CD14-positive monocyte (primary cell): Measurements from ENCODE around the gene STAC3. TPM values are rescaled to one million over a fixed set of nuclear protein-coding genes. Genes with fewer than 3 reads are reported as not detected.
A peak's percentile ranks its signal among the peaks of the same experiment; 100 is the strongest.

Source experiments
- DNase-seq, 3 donors: peaks; one replicate each; pipeline ENCODE4 v3.0.0-alpha.2; 2011 to 2022
- H2AFZ ChIP-seq: 2 replicates; pipeline ENCODE4 v1.6.0; 2012; ENCODE audit warnings: mild to moderate bottlenecking, low read depth, low read length, inconsistent platforms; ENCODE audit not compliant: insufficient read depth, poor library complexity, severe bottlenecking
- H3K27ac ChIP-seq, 2 donors: 1 replicate in 1 of 2; 2 replicates in 1 of 2; pipeline ENCODE4 v1.5.1; 2012 to 2013; ENCODE audit warnings: low read length in 2 of 2, control low read depth in 1 of 2, inconsistent platforms in 1 of 2, low read depth in 1 of 2, mild to moderate bottlenecking in 1 of 2
- H3K27me3 ChIP-seq, 2 donors: one replicate each; pipeline versions ENCODE4 v1.6.0 to v1.6.1; 2011 to 2013; ENCODE audit warnings: low read length in 2 of 2; ENCODE audit not compliant: control insufficient read depth in 2 of 2, insufficient read depth in 2 of 2
- H3K36me3 ChIP-seq, 2 donors: replicated peaks in 1 of 2; 1 replicate in 1 of 2; 2 replicates in 1 of 2; pipeline versions ENCODE4 v1.5.1 to v1.6.1; 2012 to 2013; ENCODE audit warnings: low read length in 2 of 2, control low read depth in 1 of 2, inconsistent platforms in 1 of 2, mild to moderate bottlenecking in 1 of 2; ENCODE audit not compliant: insufficient read depth in 2 of 2, control insufficient read depth in 1 of 2
- H3K4me1 ChIP-seq, 2 donors: 1 replicate in 1 of 2; 2 replicates in 1 of 2; pipeline versions ENCODE4 v1.5.1 to v1.6.1; 2012 to 2013; ENCODE audit warnings: low read length in 2 of 2, control low read depth in 1 of 2, inconsistent platforms in 1 of 2, mild to moderate bottlenecking in 1 of 2, moderate library complexity in 1 of 2; ENCODE audit not compliant: insufficient read depth in 2 of 2, control insufficient read depth in 1 of 2
- H3K4me2 ChIP-seq: replicated peaks from 2 replicates; pipeline ENCODE3; 2012; ENCODE audit warnings: low read length, moderate library complexity, mild to moderate bottlenecking; ENCODE audit not compliant: poor library complexity, severe bottlenecking; ENCODE audit errors: extremely low read depth
- H3K4me3 ChIP-seq, 3 experiments: fragments of 200-600 bp in 1 of 3; sonication (generic) in 1 of 3; replicated peaks in 1 of 3; 1 replicate in 2 of 3; 2 replicates in 1 of 3; pipeline ENCODE4 v1.5.1; 2011 to 2013; ENCODE audit warnings: low read length in 3 of 3, mild to moderate bottlenecking in 3 of 3, control low read depth in 2 of 3, low read depth in 2 of 3, inconsistent platforms in 1 of 3, moderate library complexity in 1 of 3
- H3K79me2 ChIP-seq: 2 replicates; pipeline ENCODE4 v1.6.0; 2012; ENCODE audit warnings: mild to moderate bottlenecking, control low read depth, inconsistent platforms, low read length, moderate library complexity; ENCODE audit not compliant: insufficient read depth
- H3K9ac ChIP-seq: 2 replicates; pipeline ENCODE4 v1.6.0; 2017; ENCODE audit warnings: low read length, mild to moderate bottlenecking; ENCODE audit not compliant: insufficient read depth, poor library complexity, severe bottlenecking
- H3K9me3 ChIP-seq, 2 donors: replicated peaks in 1 of 2; 1 replicate in 1 of 2; 2 replicates in 1 of 2; pipeline versions ENCODE4 v1.5.1 to v1.6.1; 2012 to 2013; ENCODE audit warnings: low read length in 2 of 2, control low read depth in 1 of 2; ENCODE audit not compliant: control insufficient read depth in 1 of 2, insufficient read depth in 1 of 2
- H4K20me1 ChIP-seq: 2 replicates; pipeline ENCODE4 v1.6.0; 2012; ENCODE audit warnings: mild to moderate bottlenecking, low read length, control low read depth, moderate library complexity; ENCODE audit not compliant: insufficient read depth
- H3K27ac Mint-ChIP-seq, 7 donors: one replicate each; pipeline ENCODE4 v1.8.0; 2020; ENCODE audit warnings: mild to moderate bottlenecking in 7 of 7, mixed read lengths in 7 of 7, moderate library complexity in 6 of 7, inconsistent platforms in 2 of 7
- H3K27me3 Mint-ChIP-seq, 3 donors: one replicate each; pipeline ENCODE4 v1.8.0; 2021 to 2022; ENCODE audit warnings: low read depth in 3 of 3, mild to moderate bottlenecking in 3 of 3, mixed read lengths in 3 of 3, moderate library complexity in 3 of 3, inconsistent platforms in 1 of 3
- H3K36me3 Mint-ChIP-seq, 2 donors: one replicate each; pipeline ENCODE4 v1.8.0; 2020; ENCODE audit warnings: mixed read lengths in 2 of 2, inconsistent platforms in 1 of 2, mild to moderate bottlenecking in 1 of 2
- H3K4me1 Mint-ChIP-seq: one replicate; pipeline ENCODE4 v1.8.0; 2020; ENCODE audit warnings: mild to moderate bottlenecking, mixed read lengths
- H3K4me3 Mint-ChIP-seq, 2 donors: one replicate each; pipeline ENCODE4 v1.8.0; 2020; ENCODE audit warnings: mild to moderate bottlenecking in 2 of 2, mixed read lengths in 2 of 2, moderate library complexity in 1 of 2
- H3K9me3 Mint-ChIP-seq, 7 donors: one replicate each; pipeline ENCODE4 v1.8.0; 2020 to 2022; ENCODE audit warnings: mixed read lengths in 7 of 7, mild to moderate bottlenecking in 6 of 7, moderate library complexity in 6 of 7, inconsistent platforms in 2 of 7
- CTCF ChIP-seq: fragments of 200-600 bp; IDR thresholded peaks from one replicate; pipeline ENCODE4 v1.8.0; 2022; ENCODE audit warnings: antibody characterized with exemption, mild to moderate bottlenecking
- WGBS: methylation state at CpG from one replicate; pipeline ENCODE4 v1.1.5; 2013; ENCODE audit warnings: missing lambda C conversion rate; ENCODE audit not compliant: insufficient coverage; 5-methylcytosine and 5-hydroxymethylcytosine counted together
- intact Hi-C, 2 donors: fragments of 100-400 bp; cut with micrococcal nuclease; formaldehyde crosslinking; loops; one replicate each; pipeline versions ENCODE4 v1.15.0 to v1.15.1; 2023
- polyA minus RNA-seq: library from RNA; depleted of rRNA, polyadenylated mRNA; stranded (reverse); fragments of >200 nt; gene quantifications from 2 replicates; pipeline ENCODE4 v1.2.3, GENCODE V29; 2012
- polyA plus RNA-seq, 3 donors: library from polyadenylated mRNA; depleted of rRNA in 1 of 3; unstranded in 2 of 3; stranded (reverse) in 1 of 3; fragments of 300-500 nt in 2 of 3; fragments of >200 nt in 1 of 3; fragmentation: Illumina TruSeq in 2 of 3; gene quantifications; 1 replicate in 2 of 3; 2 replicates in 1 of 3; pipeline ENCODE4 v1.2.3, GENCODE V29; 2012 to 2021
- total RNA-seq, 12 experiments: library from RNA in 1 of 12; stranded (reverse) in 1 of 12; fragments of 120-200 nt in 1 of 12; gene quantifications; one replicate each; pipeline ENCODE4 v1.2.4 and lab custom pipeline; 2013 to 2026; ENCODE audit warnings: mixed read lengths in 6 of 12, inconsistent platforms in 1 of 12

Gene STAC3
- total RNA-seq (2013) = 16.9 TPM
- 10 to 100 TPM in 1 of 3 donors, 1 to 10 TPM in 2; 7.0 to 32.1 (median 9.1) TPM for polyA plus RNA-seq
- polyA minus RNA-seq = 8.2 and 10.5 TPM in 2 replicates
- 1.1 to 8.9 (median 7.6) reads per million in 11 experiments for total RNA-seq (lab: John Stamatoyannopoulos, UW)

GRCh38 chr12:57250956-57251355 lies at the start of gene STAC3:
Gene STAC3 (minus strand): TSS chr12:57251187. CDS start chr12:57249636, 1,551 bp downstream.
- H3K36me3 Mint-ChIP-seq = peaks cover 41 to 43% of the 10 kb centered on the region in 2 donors

DNA sequence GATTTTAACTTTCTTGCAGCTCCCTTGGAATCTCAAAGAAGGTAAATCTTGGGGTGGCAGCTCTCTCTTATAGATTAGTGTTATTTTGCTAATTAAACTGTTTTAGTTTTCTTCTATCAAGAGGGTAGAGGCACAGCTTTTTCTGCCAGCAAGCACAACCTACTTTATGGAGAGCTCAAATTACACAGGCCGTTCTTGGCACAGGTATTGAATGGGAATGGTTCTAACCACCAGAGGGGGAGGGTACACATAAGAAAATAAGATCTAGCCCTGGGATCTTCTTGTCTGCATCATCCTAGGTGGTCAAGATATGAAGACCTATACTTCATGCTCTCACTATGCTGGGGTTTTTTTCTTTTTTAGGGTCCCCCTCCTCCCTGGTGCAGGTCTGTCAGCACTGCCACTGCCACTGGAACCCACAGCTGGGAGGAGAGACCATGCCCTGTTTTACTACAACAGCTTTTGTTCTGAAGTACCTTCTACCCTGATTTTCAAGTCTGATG lies 48.6 kb upstream of the STAC3 start:
- Histone ChIP-seq H3K4me3 (no peak overlapping the region), H3K9ac (no peak overlapping the region), H3K9me3 (no peaks in the 10 kb centered on the region), H3K79me2 (no peaks in the 10 kb centered on the region), H3K36me3 (peaks cover 80 to 99% of the 10 kb centered on the region in 2 donors), H3K4me2 (no peak overlapping the region), H4K20me1 (no peaks in the 10 kb centered on the region), H3K4me1 (no peaks in the 10 kb centered on the region), H2AFZ (no peak overlapping the region), H3K27ac (no peak overlapping the region), H3K27me3 (no peaks in the 10 kb centered on the region)
- Mint-ChIP-seq H3K27ac (no peak overlapping the region), H3K36me3 (peaks cover 79 to 93% of the 10 kb centered on the region in 2 donors), H3K9me3 (no peaks in the 10 kb centered on the region), H3K27me3 (peaks cover 0 to 1% (median 0%) of the 10 kb centered on the region in 3 donors), H3K4me3 (no peak overlapping the region), H3K4me1 (no peaks in the 10 kb centered on the region)
- intact Hi-C loops = loop anchor here in 1 of 2 donors (10.0 kb wide), 1 partner anchor 155 kb away; the partner anchor contains the start of genes GLI1 and INHBE
- WGBS = no CpG with 5 or more reads among the region's 1 CpG
- TF ChIP-seq CTCF = no peak
- no peak for DNase-seq

More at GRCh38 chr12:57250956-57251355, at the start of gene STAC3:
- DNase-seq = no peak
- Mint-ChIP-seq H3K9me3 (no peaks in the 10 kb centered on the region), H3K27ac (peak within 1 kb of the TSS in 1 of 7 donors; percentile 49), H3K27me3 (peaks cover 0 to 2% (median 2%) of the 10 kb centered on the region in 3 donors), H3K4me1 (peaks cover 20% of the 10 kb centered on the region), H3K4me3 (no peak within 1 kb of the TSS)
- Histone ChIP-seq H4K20me1 (no peaks in the 10 kb centered on the region), H3K4me2 (no peak within 1 kb of the TSS), H2AFZ (no peak within 1 kb of the TSS), H3K4me1 (peaks cover 21% of the 10 kb centered on the region in 2 donors), H3K4me3 (no peak within 1 kb of the TSS), H3K9me3 (no peaks in the 10 kb centered on the region), H3K9ac (no peak within 1 kb of the TSS), H3K36me3 (peaks cover 26 to 29% of the 10 kb centered on the region in 2 donors), H3K27me3 (no peaks in the 10 kb centered on the region), H3K27ac (no peak within 1 kb of the TSS), H3K79me2 (no peaks in the 10 kb centered on the region)
- no peak for TF ChIP-seq CTCF
- intact Hi-C loops = no loop called here
- WGBS = 86% methylated on average over 1 of the region's 7 CpGs
